Osteoblast (primary cell): ENCODE measurements around the gene NQO2. TPM values are rescaled to one million over a fixed set of nuclear protein-coding genes. Genes with fewer than 3 reads are reported as not detected.
A peak's percentile ranks its signal among the peaks of the same experiment; 100 is the strongest.

Source experiments
- DNase-seq: peaks from one replicate; pipeline ENCODE4 v3.0.0; 2011; ENCODE audit warnings: low spot score, mixed read lengths; ENCODE audit not compliant: insufficient read length; ENCODE audit errors: missing footprints
- H2AFZ ChIP-seq: 2 replicates; pipeline ENCODE4 v1.6.0; 2011; ENCODE audit warnings: mild to moderate bottlenecking, low read length
- H3K27ac ChIP-seq: 2 replicates; pipeline ENCODE4 v1.5.1; 2011; ENCODE audit warnings: mild to moderate bottlenecking, low read depth, low read length, moderate library complexity
- H3K27me3 ChIP-seq: 2 replicates; pipeline ENCODE4 v1.6.0; 2012; ENCODE audit warnings: mild to moderate bottlenecking, control low read depth, inconsistent platforms, low read length, moderate library complexity; ENCODE audit not compliant: insufficient read depth
- H3K36me3 ChIP-seq: 2 replicates; pipeline ENCODE4 v1.5.1; 2011; ENCODE audit warnings: mild to moderate bottlenecking, low read length, control low read depth, moderate library complexity; ENCODE audit not compliant: insufficient read depth
- H3K4me1 ChIP-seq: 2 replicates; pipeline ENCODE4 v1.5.1; 2011; ENCODE audit warnings: mild to moderate bottlenecking, low read length, control low read depth, moderate library complexity; ENCODE audit not compliant: insufficient read depth
- H3K4me2 ChIP-seq: 2 replicates; pipeline ENCODE4 v1.6.0; 2011; ENCODE audit warnings: mild to moderate bottlenecking, low read length; ENCODE audit not compliant: insufficient read depth
- H3K4me3 ChIP-seq: fragments of 200-600 bp; sonication (generic); 3 replicates; pipeline ENCODE4 v1.5.1; 2012; ENCODE audit warnings: mild to moderate bottlenecking, low read length, inconsistent platforms; ENCODE audit not compliant: insufficient read depth
- H3K79me2 ChIP-seq: 2 replicates; pipeline ENCODE4 v1.6.0; 2012; ENCODE audit warnings: mild to moderate bottlenecking, low read length, control low read depth, inconsistent platforms; ENCODE audit not compliant: insufficient read depth
- H3K9me3 ChIP-seq: 2 replicates; pipeline ENCODE4 v1.5.1; 2011; ENCODE audit warnings: low read depth, low read length, control low read depth
- H4K20me1 ChIP-seq: 2 replicates; pipeline ENCODE4 v1.6.0; 2012; ENCODE audit warnings: mild to moderate bottlenecking, low read length, control low read depth; ENCODE audit not compliant: insufficient read depth
- CTCF ChIP-seq: IDR thresholded peaks from 2 replicates; pipeline ENCODE4 v1.5.1; 2011; ENCODE audit warnings: mild to moderate bottlenecking, low read depth, low read length, moderate library complexity; ENCODE audit errors: extremely low read depth
- small RNA-seq: library from RNA; depleted of rRNA; stranded (forward); fragments of <200 nt; gene quantifications from one replicate; pipeline ENCODE3, GENCODE V24; 2012
- total RNA-seq: library from RNA; depleted of rRNA; stranded (reverse); fragments of >200 nt; gene quantifications from 2 replicates; pipeline ENCODE4 v1.2.3, GENCODE V29; 2012

The NQO2 gene
- total RNA-seq, 1 donor: 45.2 TPM

DNA sequence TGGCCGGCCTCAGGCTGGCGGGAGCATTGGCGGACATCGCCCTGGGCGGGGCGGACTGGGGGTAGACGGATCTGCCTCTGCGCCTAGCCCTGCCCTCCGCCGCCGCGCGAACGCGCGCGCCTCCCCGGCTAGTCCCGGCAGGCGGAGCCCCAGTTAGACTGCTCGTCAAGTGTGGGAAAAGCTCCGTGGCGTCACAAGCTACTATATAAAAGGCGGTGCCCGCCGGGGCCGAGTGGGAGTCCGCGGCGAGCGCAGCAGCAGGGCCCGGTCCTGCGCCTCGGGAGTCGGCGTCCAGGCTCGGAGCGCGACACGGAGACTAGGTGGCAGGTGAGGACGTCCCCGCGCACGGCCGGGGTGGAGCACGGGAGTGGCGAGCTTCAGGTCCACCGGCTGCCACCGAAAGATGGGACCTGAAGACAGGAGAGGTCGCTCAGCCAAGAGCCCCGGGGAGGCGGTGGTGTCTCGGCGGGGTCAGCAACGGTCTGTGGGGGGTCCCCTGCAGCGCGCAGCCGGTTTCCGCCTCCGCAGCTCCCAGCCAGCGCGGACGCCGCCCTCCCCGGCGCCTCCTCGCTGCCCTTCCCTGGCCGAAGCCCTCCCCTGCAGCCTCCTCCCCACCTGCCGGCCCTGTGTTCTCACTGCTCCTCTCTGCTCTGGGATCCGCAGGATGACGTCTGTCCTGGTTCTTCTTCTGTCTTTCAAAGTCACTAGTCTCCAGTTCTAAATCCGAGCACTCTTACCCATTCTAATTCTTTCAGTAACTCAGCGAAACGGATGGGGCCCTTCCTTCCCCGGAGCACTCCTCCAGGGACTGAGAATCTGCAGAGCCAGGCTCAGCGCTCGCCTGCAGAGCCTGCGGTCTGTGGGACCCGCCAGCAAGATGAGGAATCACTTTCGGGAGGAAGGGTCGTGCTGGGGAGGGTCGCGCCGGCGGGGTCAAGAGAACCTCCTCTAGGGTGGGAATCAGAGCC lies 64.3 kb downstream of the NQO2 start:
- Histone ChIP-seq H3K36me3 (no peaks in the 10 kb centered on the region), H3K27me3 (no peaks in the 10 kb centered on the region), H3K4me2 (peak overlapping the region; percentile 73), H3K79me2 (peaks cover under 1% of the 10 kb centered on the region), H3K4me1 (peaks cover 5% of the 10 kb centered on the region), H3K27ac (no peak overlapping the region), H2AFZ (peak overlapping the region; percentile 76), H3K4me3 (peak overlapping the region; percentile 75), H4K20me1 (no peaks in the 10 kb centered on the region), H3K9me3 (no peaks in the 10 kb centered on the region)
- TF ChIP-seq CTCF: no peak
- peak; percentile 96 for DNase-seq

DNA sequence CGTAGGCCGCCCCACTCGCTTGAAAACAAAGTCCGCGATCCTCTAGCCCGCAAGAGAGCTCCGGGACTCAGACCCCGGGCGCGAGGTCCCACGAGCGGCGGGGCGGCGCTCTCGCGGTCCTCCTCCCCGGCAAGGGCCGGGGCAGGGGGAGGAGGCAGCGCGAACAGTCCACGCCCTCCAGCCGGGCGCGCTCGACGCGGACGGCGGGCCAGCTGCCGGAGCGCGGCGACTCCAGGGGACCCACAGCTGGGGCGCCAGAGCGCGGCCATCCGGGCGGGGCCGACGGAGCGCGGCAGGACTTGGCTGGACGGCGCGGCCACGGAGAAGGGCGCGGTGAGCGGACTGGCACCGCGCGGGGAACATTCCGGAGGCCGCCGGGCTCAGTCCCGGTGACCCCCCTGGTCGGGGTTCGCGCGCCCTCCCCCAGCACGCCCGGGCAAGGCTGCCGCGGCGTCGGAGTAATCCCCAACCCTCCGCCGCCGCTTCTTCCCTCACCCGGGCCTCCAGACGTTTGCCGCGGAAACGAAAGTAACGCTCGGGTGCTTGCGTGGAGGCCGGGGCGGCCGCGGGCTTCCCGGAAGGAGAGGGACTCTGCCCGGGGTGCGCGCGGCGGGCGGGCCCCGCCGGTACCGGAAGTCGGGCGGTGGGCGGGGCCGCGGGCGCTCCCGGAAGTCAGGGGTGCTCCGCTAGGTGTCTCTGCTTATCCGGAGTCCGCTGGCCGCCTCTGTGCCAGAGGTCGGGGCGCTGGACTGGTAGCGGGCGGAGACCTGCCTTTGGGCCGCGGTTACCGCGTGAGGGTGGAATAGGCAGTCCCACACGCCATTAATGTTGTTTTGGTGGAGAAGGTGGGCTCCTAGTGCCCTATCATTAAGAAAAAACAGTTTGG lies 68.9 kb downstream of the NQO2 start, which contains the start of gene RIPK1:
TSS of gene RIPK1 (plus strand) at position 166 of the 886 bp plus-strand sequence. CDS start 8,330 bp downstream, outside the sequence.
- Histone ChIP-seq H2AFZ (peak within 1 kb of the TSS; percentile 80), H3K36me3 (peaks cover 6% of the 10 kb centered on the region), H4K20me1 (peaks cover 18% of the 10 kb centered on the region), H3K4me2 (peak within 1 kb of the TSS; percentile 90), H3K27ac (peak within 1 kb of the TSS; percentile 93), H3K9me3 (no peaks in the 10 kb centered on the region), H3K79me2 (peaks cover 41% of the 10 kb centered on the region), H3K4me3 (peak within 1 kb of the TSS; percentile 87), H3K27me3 (no peaks in the 10 kb centered on the region), H3K4me1 (peaks cover 9% of the 10 kb centered on the region)
- DNase-seq: peak; percentile 99
- peak; percentile 34 for TF ChIP-seq CTCF

Small RNA genes within 50 kb of the gene (small RNA-seq; reads per million reads assigned to genes)
- not detected for gene AL133351.4

Other genes with a start within 250 kb of the NQO2 start
- 0.36 and 0.88 TPM in 2 replicates for gene MYLK4, start 249.0 kb upstream of the NQO2 start, total RNA-seq
- gene WRNIP1, start 234.5 kb upstream of the NQO2 start, total RNA-seq: 25.3 and 26.5 TPM in 2 replicates
- 32.6 and 53.0 TPM in 2 replicates for gene SERPINB1, start 158.0 kb upstream of the NQO2 start, total RNA-seq
- 4.4 and 6.2 TPM in 2 replicates for gene SERPINB9, start 96.6 kb upstream of the NQO2 start, total RNA-seq
- 80.7 and 83.2 TPM in 2 replicates for gene SERPINB6, start 28.3 kb upstream of the NQO2 start, total RNA-seq
- gene RIPK1, start 68.6 kb downstream of the NQO2 start, total RNA-seq: 28.0 and 29.3 TPM in 2 replicates
- 19.9 and 20.3 TPM in 2 replicates for gene BPHL, start 118.8 kb downstream of the NQO2 start, total RNA-seq
- gene TUBB2A, start 157.7 kb downstream of the NQO2 start, total RNA-seq: 44.5 and 49.5 TPM in 2 replicates
- 5.6 and 9.0 TPM in 2 replicates for gene TUBB2B, start 227.8 kb downstream of the NQO2 start, total RNA-seq